Activated CD4-positive, alpha-beta memory T cell treated with anti-CD3 and anti-CD28 coated beads, Interleukin-2, amount 10 ng/mL, durations not matched to agents 7 days and 5 days (primary cell): ENCODE data around the gene NELFB. TPM values are rescaled to one million over a fixed set of nuclear protein-coding genes. Genes with fewer than 3 reads are reported as not detected.

Source experiments
- CTCF ChIA-PET: fragments of 350-600 bp; sonication (Branson Sonifier 250); formaldehyde crosslinking; loops from one replicate; lab custom pipeline; 2021; ENCODE audit warnings: antibody characterized with exemption, inconsistent platforms; lab: Charles Lee
- POLR2A ChIA-PET: fragments of 350-600 bp; sonication (Branson Sonifier 250); formaldehyde crosslinking; loops from one replicate; lab custom pipeline; 2021; ENCODE audit warnings: antibody characterized with exemption; lab: Charles Lee
- DNase-seq: peaks from one replicate; pipeline ENCODE4 v3.0.0-alpha.2; 2020
- H3K27ac Mint-ChIP-seq: one replicate; pipeline ENCODE4 v1.8.0; 2021; ENCODE audit warnings: mild to moderate bottlenecking, mixed read lengths
- H3K27me3 Mint-ChIP-seq: one replicate; pipeline ENCODE4 v1.8.0; 2021; ENCODE audit warnings: mixed read lengths
- H3K36me3 Mint-ChIP-seq: one replicate; pipeline ENCODE4 v1.8.0; 2021; ENCODE audit warnings: low read depth, mixed read lengths
- H3K4me1 Mint-ChIP-seq: one replicate; pipeline ENCODE4 v1.8.0; 2021; ENCODE audit warnings: mixed read lengths
- H3K4me3 Mint-ChIP-seq: one replicate; pipeline ENCODE4 v1.8.0; 2021; ENCODE audit warnings: mild to moderate bottlenecking, mixed read lengths
- H3K9me3 Mint-ChIP-seq: one replicate; pipeline ENCODE4 v1.8.0; 2021; ENCODE audit warnings: mixed read lengths
- total RNA-seq, 2 experiments: library from RNA; stranded (reverse); gene quantifications; one replicate each; pipeline ENCODE4 v1.2.3, GENCODE V29; 2021

Gene NELFB
- total RNA-seq, 2 experiments from 2014 or later = 58.8 to 59.6 TPM

DNA sequence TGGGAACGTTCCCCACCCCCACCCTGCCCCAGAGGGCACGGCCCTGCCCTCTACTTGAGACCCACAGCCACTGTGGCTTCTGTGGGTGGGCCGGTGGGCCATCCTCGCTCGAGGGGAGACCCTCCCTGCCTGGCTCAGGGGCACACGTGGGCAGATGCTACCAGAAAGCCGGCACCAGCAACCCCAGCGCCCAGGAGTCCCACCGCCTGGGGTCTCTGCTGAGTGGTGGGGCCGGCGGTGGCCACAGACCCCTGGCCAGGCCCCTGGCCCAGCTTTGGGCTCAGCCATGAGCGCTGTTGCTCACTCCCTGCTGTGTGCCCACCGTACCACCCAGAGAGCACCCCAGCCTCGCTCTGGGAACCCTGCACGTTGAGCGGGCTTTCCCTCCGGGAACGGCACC is 63.5 kb downstream of the NELFB start:
- CTCF ChIA-PET = no interaction called here
- DNase-seq = no peak
- Mint-ChIP-seq H3K27ac (no peak overlapping the region), H3K27me3 (no peaks in the 10 kb centered on the region), H3K9me3 (no peaks in the 10 kb centered on the region), H3K36me3 (no peaks in the 10 kb centered on the region), H3K4me1 (peaks cover 10% of the 10 kb centered on the region), H3K4me3 (no peak overlapping the region)
- POLR2A ChIA-PET = interaction anchor here (2.8 kb wide), 1 partner anchor 78 kb away, joined by 13 read pairs; the partner anchor contains the start of gene TUBB4B

DNA sequence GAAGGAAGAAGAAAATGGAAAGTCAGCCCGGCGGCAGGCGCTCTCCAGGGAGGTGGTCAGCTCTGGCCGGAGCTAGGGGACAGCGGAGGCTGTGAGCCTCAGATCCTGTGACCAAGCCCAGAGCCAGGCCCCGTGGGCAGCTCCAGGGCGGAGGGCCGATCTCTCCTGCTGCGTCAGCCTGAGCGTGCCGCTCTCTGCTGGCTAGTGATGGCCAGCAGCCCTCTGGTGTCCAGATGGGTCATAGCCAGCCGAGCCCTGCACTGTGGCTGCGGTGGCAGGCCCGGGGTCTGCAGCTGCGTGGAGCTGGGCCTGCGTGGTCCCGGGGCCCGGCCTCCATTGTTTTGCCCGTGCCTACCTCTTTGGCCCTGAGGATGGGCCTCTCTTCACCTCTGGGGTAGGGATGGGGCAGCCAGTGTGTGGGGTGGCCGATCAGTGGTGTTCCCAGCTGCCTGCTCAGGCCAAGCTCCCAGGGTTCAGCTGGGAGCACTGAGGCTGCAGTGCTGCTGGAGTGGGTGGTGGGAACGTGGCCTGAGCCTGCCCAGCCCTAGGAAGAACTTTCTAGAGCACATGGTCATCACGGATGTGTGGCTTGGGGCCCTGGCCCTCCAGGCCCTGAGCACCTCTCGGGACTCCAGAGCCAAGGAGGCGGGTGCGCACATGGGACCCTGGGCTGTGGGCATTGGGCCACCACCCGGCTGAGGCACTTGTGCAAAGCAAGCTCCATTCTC is 64.0 kb downstream of the NELFB start:
- no peaks in the 10 kb centered on the region for H3K36me3 Mint-ChIP-seq
- peaks cover under 1% of the 10 kb centered on the region for H3K9me3 Mint-ChIP-seq
- DNase-seq = no peak
- H3K4me1 Mint-ChIP-seq = peaks cover 10% of the 10 kb centered on the region
- POLR2A ChIA-PET = interaction anchor here (2.8 kb wide), 1 partner anchor 79 kb away, joined by 13 read pairs; the partner anchor contains the start of gene TUBB4B
- H3K4me3 Mint-ChIP-seq = no peak overlapping the region
- no peaks in the 10 kb centered on the region for H3K27me3 Mint-ChIP-seq
- no peak overlapping the region for H3K27ac Mint-ChIP-seq
- CTCF ChIA-PET = no interaction called here

DNA sequence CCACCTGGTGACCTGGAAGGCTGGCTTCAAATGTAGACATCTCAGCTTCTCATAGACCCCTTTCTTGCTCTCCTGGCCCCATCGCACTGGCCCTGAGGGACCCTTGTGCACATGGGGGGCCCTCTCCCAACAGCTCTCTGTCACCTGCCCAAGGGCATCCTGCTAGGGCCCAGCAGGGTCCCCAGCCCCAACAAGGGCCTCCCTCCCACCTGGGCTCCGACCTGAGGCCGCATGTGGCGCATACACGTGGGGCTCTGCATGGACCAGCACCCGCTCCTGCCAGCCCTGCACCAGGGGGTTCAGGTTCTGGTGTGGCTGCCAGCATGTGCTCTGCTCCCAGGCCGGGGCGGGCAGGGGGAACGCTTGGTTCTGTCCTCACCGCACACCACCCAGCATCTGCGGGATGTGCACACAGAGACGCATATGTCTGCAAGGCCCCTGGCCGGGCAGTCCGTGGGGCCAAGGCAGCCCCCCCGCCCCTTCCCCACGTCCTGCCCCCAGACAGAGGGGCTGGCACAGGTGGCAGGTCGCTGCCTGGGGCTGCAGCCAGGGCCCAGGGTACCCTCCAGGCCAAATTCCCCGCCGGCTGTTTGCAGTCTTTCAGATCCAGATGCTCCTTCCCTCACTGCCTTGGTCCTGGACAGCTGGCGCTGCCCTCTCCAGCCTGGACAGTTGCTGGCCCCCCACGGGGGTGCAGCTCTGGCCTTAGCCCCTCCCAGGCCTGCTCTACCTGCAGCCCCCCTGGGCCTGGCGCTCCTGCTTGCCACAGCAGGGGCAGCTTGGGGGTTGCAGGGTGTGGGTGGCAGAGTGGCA is 64.8 kb downstream of the NELFB start:
- no peaks in the 10 kb centered on the region for H3K36me3 Mint-ChIP-seq
- no peak overlapping the region for H3K4me3 Mint-ChIP-seq
- ChIA-PET POLR2A (interaction anchor here (1.3 to 2.8 kb wide), 2 partner anchors 17 to 79 kb away, joined by 4 to 13 read pairs; partner anchors contain the start of genes NRARP and TUBB4B), CTCF (no interaction called here)
- H3K4me1 Mint-ChIP-seq = peaks cover 10% of the 10 kb centered on the region
- no peak overlapping the region for H3K27ac Mint-ChIP-seq
- peaks cover under 1% of the 10 kb centered on the region for H3K27me3 Mint-ChIP-seq
- peaks cover 3% of the 10 kb centered on the region for H3K9me3 Mint-ChIP-seq
- DNase-seq = no peak

DNA sequence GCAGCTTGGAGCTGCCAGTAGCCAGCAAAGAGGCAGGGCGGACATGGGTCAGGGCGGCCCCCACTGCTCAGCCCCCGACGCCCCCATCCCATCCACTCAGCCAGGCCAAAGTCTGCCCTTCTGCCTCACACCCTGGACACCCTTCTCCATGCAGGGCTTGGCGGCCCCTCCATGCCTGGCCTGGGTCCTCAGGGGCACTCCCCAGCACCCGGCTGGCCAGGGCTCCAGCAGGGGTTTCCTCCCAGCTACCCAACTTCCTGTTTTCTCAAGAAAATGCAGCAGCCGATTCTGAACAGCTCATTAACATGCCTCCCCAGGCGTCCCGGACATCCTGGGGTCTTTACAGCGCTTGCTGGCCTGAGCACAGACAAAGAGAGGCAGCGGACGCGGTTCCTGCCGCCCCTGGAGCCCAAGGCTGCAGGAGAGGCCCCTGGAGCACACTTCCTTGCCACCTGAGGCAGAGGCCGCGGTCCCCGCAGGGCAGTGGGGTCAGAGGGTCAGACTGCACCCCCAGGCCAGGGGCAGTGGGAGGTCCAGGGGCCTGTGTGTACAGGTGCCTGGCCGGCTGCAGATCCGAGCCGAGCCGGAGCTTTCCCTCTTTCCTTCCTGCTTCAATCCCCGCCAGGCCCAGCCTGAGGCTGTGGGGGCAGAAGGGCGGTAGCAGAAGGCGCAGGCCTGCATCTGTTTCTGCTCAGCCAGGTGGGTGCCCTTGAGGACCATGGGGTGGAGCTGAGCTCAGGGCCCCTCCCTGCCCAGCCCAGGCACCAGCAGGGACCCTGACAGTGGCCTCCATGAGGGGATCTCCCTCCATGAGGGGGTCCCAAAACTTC is 65.6 kb downstream of the NELFB start:
- H3K9me3 Mint-ChIP-seq = peaks cover 3% of the 10 kb centered on the region
- CTCF ChIA-PET = no interaction called here
- no peaks in the 10 kb centered on the region for H3K36me3 Mint-ChIP-seq
- POLR2A ChIA-PET = interaction anchor here (1.3 to 2.8 kb wide), 2 partner anchors 18 to 80 kb away, joined by 4 to 13 read pairs; partner anchors contain the start of genes NRARP and TUBB4B
- peaks cover 10% of the 10 kb centered on the region for H3K4me1 Mint-ChIP-seq
- peak; percentile 56 for DNase-seq
- peak overlapping the region; percentile 68 for H3K27ac Mint-ChIP-seq
- H3K4me3 Mint-ChIP-seq = no peak overlapping the region
- H3K27me3 Mint-ChIP-seq = peaks cover 3% of the 10 kb centered on the region

DNA sequence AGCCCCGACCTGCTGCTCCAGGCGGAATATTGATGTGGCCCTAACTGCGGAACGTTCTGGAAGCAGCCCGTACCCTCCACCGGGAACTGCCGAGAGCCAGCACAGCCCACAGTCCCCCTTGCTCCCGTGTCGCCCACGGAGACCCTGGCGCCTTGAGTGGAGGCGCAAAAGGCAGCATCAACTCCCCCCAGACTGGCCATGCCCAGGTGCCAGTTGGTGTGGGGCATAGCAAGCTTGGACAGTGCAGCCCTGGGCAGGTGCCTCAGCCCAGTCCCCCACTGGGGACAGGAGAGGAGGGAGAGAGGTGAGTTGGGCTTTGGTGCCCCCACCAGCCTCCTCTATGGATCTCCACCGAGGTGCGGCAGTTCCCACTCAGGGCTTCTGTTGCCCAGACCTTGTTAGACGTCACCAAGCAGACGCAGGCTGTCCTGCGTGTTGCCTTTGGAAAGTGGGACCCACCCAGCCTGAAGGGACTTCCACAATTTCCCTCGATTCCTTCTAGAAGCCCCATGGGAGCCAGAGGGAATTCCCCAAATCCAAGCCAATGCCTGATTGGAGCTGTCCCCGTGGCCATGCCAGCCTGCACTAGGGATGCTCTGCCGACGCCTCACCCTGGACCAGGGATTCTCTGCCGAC is 66.7 kb downstream of the NELFB start:
- POLR2A ChIA-PET = no interaction called here
- no peak overlapping the region for H3K27ac Mint-ChIP-seq
- no peak overlapping the region for H3K4me3 Mint-ChIP-seq
- peaks cover 7% of the 10 kb centered on the region for H3K27me3 Mint-ChIP-seq
- CTCF ChIA-PET = no interaction called here
- DNase-seq = no peak
- peaks cover 13% of the 10 kb centered on the region for H3K4me1 Mint-ChIP-seq
- H3K36me3 Mint-ChIP-seq = no peaks in the 10 kb centered on the region
- peaks cover 8% of the 10 kb centered on the region for H3K9me3 Mint-ChIP-seq

Other genes starting within 250 kb of the NELFB start
- gene ABCA2, start 227.1 kb upstream of the NELFB start, total RNA-seq = 10 to 100 TPM; 55.5 to 65.9 TPM
- gene FUT7, start 223.2 kb upstream of the NELFB start, total RNA-seq = 10 to 100 TPM in 1 of 2 experiments, 1 to 10 TPM in 1; 9.9 to 10.4 TPM
- gene NPDC1, start 209.2 kb upstream of the NELFB start, total RNA-seq = 10 to 100 TPM; 82.8 to 89.2 TPM
- under 1 TPM; 0.15 to 0.40 TPM for gene ENTPD2, start 201.3 kb upstream of the NELFB start, total RNA-seq
- 10 to 100 TPM; 26.8 to 27.0 TPM for gene SAPCD2, start 184.8 kb upstream of the NELFB start, total RNA-seq
- 10 to 100 TPM; 20.2 to 21.9 TPM for gene UAP1L1, start 177.8 kb upstream of the NELFB start, total RNA-seq
- gene MAN1B1, start 168.3 kb upstream of the NELFB start, total RNA-seq = 10 to 100 TPM; 51.4 to 51.9 TPM
- 100 to 1,000 TPM; 253 to 257 TPM for gene DPP7, start 140.6 kb upstream of the NELFB start, total RNA-seq
- under 1 TPM; 0.40 to 0.43 TPM for gene GRIN1, start 116.2 kb upstream of the NELFB start, total RNA-seq
- gene LRRC26, start 85.3 kb upstream of the NELFB start, total RNA-seq = not detected
- gene TMEM210, start 83.3 kb upstream of the NELFB start, total RNA-seq = not detected
- 10 to 100 TPM; 53.3 to 57.8 TPM for gene ANAPC2, start 66.8 kb upstream of the NELFB start, total RNA-seq
- gene SSNA1, start 66.7 kb upstream of the NELFB start, total RNA-seq = 10 to 100 TPM; 70.0 to 76.3 TPM
- gene TPRN, start 54.6 kb upstream of the NELFB start, total RNA-seq = 1 to 10 TPM; 8.5 to 9.4 TPM
- gene TMEM203, start 49.7 kb upstream of the NELFB start, total RNA-seq = 10 to 100 TPM; 28.9 to 29.2 TPM
- gene NDOR1, start 49.6 kb upstream of the NELFB start, total RNA-seq = 10 to 100 TPM; 27.7 to 30.0 TPM
- gene RNF208, start 33.1 kb upstream of the NELFB start, total RNA-seq = 1 to 10 TPM; 2.2 to 2.5 TPM
- gene CYSRT1, start 30.2 kb upstream of the NELFB start, total RNA-seq = under 1 TPM; 0.86 to 0.93 TPM
- gene RNF224, start 27.8 kb upstream of the NELFB start, total RNA-seq = under 1 TPM in 1 of 2 experiments, not detected in 1; 0.20 TPM
- not detected for gene SLC34A3, start 24.4 kb upstream of the NELFB start, total RNA-seq
- 100 to 1,000 TPM; 314 to 319 TPM for gene TUBB4B, start 14.0 kb upstream of the NELFB start, total RNA-seq
- not detected for gene STPG3, start 4.0 kb upstream of the NELFB start, total RNA-seq
- gene TOR4A, start 22.4 kb downstream of the NELFB start, total RNA-seq = 10 to 100 TPM; 22.4 to 23.2 TPM
- gene NRARP, start 46.9 kb downstream of the NELFB start, total RNA-seq = under 1 TPM; 0.71 to 0.75 TPM
- gene EXD3, start 167.8 kb downstream of the NELFB start, total RNA-seq = 10 to 100 TPM; 17.9 to 18.1 TPM
- under 1 TPM; 0.50 to 0.73 TPM for gene NOXA1, start 168.1 kb downstream of the NELFB start, total RNA-seq
- not detected for gene ENTPD8, start 186.0 kb downstream of the NELFB start, total RNA-seq
- gene NSMF, start 204.0 kb downstream of the NELFB start, total RNA-seq = 10 to 100 TPM; 29.0 to 31.9 TPM